Duodenal mucosa (tissue), 2 donors: Measurements from ENCODE around the gene BCAS1.

Experiments
- H3K27ac ChIP-seq: one replicate; pipeline ENCODE4 v1.7.0; 2013; ENCODE audit warnings: low read depth, low read length
- H3K27me3 ChIP-seq, 2 donors: one replicate each; pipeline ENCODE4 v1.7.0; 2013; ENCODE audit warnings: low read length in 2 of 2, control low read depth in 1 of 2; ENCODE audit not compliant: insufficient read depth in 2 of 2, control insufficient read depth in 1 of 2
- H3K36me3 ChIP-seq, 2 donors: one replicate each; pipeline ENCODE4 v1.7.0; 2013; ENCODE audit warnings: low read length in 2 of 2, control low read depth in 1 of 2; ENCODE audit not compliant: insufficient read depth in 2 of 2, control insufficient read depth in 1 of 2
- H3K4me1 ChIP-seq, 2 donors: one replicate each; pipeline ENCODE4 v1.7.0; 2013; ENCODE audit warnings: low read length in 2 of 2, control low read depth in 1 of 2; ENCODE audit not compliant: insufficient read depth in 2 of 2, control insufficient read depth in 1 of 2
- H3K4me3 ChIP-seq, 2 donors: one replicate each; pipeline ENCODE4 v1.7.0; 2013; ENCODE audit warnings: low read length in 2 of 2, low read depth in 1 of 2
- H3K9ac ChIP-seq, 2 donors: one replicate each; pipeline ENCODE4 v1.7.0; 2013; ENCODE audit warnings: low read length in 2 of 2, low read depth in 1 of 2
- H3K9me3 ChIP-seq, 2 donors: one replicate each; pipeline ENCODE4 v1.7.0; 2013; ENCODE audit warnings: low read length in 2 of 2, control low read depth in 1 of 2; ENCODE audit not compliant: control insufficient read depth in 1 of 2

The BCAS1 gene

DNA sequence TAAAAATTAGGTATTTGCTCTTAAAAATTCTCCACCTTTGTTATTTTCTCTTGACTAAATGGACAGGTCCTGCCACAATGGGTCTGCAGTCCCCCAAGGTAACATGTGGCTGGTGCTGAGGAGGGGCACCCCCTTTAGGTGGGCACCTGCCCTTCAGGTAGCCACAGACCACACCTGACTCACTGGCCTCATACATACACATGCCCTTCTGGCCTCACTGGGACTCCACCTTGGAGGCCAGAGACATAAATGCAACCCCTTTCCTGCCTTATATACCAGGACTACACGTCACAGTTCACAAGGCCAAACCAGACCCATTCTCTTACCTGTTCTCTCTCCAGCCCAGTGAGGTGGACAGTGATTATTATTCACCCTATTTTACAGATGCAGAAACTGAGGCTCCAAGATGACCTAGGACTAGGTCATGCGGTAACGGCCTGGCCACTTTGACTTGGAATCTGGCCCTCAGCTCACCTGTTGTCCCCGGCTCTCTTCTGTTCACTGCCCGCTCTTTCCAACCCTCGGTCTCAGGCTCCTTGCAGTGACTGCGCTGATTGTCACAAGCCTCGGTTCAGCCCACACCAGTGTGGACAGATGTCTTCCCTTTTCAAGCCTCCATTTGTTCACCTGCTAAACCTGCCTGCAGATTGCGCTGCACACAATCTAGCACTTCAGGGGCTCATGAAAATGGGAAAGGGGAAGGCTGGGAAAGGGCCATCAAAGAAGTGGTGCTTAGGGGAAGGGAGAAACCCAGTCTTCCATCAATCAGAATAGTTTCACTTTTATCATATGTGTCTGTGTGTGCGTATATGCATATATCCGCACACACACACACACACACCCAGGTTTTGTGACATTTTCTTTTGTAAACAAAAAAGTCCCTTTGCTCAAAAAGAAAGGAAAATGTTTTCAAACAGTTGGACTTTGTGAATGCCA is 121.7 kb downstream of the BCAS1 start:
- Histone ChIP-seq H3K4me1 (peaks cover 8 to 13% of the 10 kb centered on the region in 2 donors), H3K4me3 (no peak overlapping the region), H3K9me3 (no peaks in the 10 kb centered on the region), H3K27ac (no peak overlapping the region), H3K27me3 (no peaks in the 10 kb centered on the region), H3K36me3 (no peaks in the 10 kb centered on the region), H3K9ac (no peak overlapping the region)

DNA sequence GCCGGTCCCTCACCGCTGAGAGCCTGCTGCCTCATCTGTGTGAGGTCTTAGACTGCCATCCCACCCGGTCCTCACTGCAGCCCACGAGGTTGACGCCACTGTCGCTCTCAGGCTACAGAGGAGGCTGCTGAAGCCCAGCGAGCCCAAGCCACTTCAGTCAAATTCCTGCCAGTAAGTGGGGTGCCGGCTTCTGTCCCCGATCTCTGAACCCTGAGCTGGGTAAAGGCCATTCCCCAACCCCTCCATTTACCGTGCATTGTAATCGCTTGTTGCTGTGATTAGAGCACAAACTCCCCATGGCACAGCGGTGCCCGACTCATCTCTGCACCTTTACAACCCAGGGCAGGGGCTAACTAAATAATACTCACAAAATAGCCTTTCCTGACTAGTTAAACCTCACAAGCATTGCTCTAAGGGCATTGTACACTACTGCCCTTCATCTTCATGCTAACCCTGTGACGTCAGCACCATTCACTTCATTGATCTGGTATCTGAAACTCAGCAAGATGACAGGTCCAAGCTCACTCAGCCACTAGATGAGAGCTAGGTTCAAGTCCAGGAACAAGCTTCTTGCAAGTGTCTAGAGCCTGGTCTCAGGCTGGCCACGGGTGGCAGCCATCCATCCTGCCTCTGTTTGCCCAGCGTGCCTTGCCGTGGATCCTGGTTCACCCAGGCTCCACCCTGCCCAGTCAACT is 122.7 kb downstream of the BCAS1 start:
- H3K9ac ChIP-seq = no peak overlapping the region
- no peak overlapping the region for H3K27ac ChIP-seq
- peaks cover 12 to 13% of the 10 kb centered on the region in 2 donors for H3K4me1 ChIP-seq
- H3K4me3 ChIP-seq = no peak overlapping the region
- no peaks in the 10 kb centered on the region for H3K9me3 ChIP-seq
- H3K36me3 ChIP-seq = no peaks in the 10 kb centered on the region
- H3K27me3 ChIP-seq = no peaks in the 10 kb centered on the region

DNA sequence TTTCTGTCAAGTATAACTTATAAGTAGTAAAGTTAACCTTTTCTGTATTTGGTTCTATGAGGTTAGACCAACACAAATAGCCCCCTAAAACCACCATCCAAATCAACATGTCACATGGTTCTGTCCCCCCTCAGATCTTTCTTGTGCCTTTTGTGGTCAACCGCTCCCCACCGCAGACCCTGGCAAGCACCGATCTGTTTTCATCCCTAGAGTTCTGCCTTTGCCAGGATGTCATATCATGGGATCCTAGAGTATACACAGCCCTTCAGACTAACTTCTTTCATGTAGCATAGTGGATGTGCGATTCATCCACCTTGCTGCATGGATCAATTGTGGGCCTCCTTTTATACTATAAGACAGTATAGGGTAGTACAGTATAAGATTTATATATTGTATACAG is 124.3 kb downstream of the BCAS1 start:
- H3K27me3 ChIP-seq = no peaks in the 10 kb centered on the region
- no peak overlapping the region for H3K27ac ChIP-seq
- H3K4me1 ChIP-seq = peaks cover 19 to 21% of the 10 kb centered on the region in 2 donors
- H3K9me3 ChIP-seq = no peaks in the 10 kb centered on the region
- no peak overlapping the region for H3K9ac ChIP-seq
- no peak overlapping the region for H3K4me3 ChIP-seq
- no peaks in the 10 kb centered on the region for H3K36me3 ChIP-seq

DNA sequence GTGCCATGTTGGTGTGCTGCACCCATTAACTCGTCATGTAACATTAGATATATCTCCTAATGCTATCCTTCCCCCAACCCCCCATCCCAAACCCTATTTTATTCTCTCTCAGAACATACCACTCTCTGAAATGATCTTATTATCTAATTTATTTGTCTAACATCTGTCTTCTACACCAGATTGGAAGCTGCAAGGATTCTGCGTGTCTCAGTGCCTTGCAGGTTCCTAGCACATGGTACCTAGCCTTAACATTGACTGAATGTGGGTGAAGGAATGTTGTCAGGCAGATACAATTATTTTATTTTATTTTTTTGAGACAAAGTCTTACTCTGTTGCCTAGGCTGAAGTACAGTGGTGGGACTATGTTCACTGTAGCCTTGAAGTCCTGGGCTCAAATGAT is 124.9 kb downstream of the BCAS1 start:
- Histone ChIP-seq H3K27ac (no peak overlapping the region), H3K4me1 (peaks cover 25 to 26% of the 10 kb centered on the region in 2 donors), H3K36me3 (no peaks in the 10 kb centered on the region), H3K27me3 (no peaks in the 10 kb centered on the region), H3K4me3 (no peak overlapping the region), H3K9me3 (no peaks in the 10 kb centered on the region), H3K9ac (no peak overlapping the region)

DNA sequence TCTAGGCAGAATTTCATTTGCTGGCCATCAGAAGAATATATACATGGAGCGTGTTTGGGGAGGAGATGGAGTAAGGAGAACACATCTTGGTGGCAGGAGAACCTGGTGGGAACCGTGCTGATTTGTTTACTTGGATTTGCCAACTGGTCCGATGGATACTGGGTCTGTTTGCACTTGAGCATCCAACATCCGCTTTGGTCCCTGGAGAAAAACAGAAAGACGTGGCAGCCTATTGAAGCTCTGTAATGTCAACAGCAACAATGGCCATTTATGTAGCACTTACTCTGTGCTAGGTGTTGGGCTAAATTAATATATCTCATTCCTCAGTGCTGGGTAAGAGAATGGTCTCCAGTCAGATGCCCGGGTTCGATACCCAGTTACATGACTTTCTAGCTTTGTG is 125.6 kb downstream of the BCAS1 start:
- no peak overlapping the region for H3K4me3 ChIP-seq
- no peaks in the 10 kb centered on the region for H3K27me3 ChIP-seq
- H3K4me1 ChIP-seq = peaks cover 22 to 32% of the 10 kb centered on the region in 2 donors
- no peaks in the 10 kb centered on the region for H3K36me3 ChIP-seq
- no peak overlapping the region for H3K27ac ChIP-seq
- H3K9ac ChIP-seq = no peak overlapping the region
- no peaks in the 10 kb centered on the region for H3K9me3 ChIP-seq

DNA sequence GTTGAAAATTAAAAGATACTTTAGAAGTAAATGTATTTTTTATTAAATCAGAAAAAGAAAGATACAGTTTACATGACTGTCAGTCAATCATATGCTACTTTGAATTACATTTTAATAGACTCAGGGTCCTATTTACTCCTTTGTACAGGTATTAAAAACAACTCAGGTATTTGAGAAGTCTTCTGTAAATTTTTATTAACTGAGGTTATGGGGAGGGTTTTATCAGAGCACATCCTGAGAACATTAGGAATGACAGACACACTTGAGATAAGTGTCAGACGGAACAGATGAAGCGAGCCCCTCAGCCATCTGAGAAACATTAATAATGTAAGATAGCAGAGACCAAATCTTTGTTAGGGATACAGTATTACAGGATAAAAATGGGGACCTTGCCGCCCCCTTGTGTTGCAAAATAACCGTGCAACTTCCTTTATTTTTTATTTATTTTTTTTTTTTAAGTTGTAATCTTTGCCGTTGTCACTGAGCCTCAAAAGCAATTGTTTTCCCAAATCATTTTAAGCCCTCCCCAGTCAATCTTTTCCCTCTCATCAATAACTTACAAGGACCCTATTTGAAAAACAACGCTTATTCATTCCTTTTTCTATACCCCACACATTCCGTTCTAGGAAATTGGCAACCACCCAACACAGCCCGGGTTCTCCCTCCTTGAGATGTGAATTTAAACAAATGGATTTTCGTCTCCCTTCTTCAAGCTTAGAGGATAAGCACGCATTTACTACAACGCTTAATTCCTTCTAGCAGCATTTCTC is 126.7 kb downstream of the BCAS1 start:
- H3K27me3 ChIP-seq = no peaks in the 10 kb centered on the region
- H3K36me3 ChIP-seq = no peaks in the 10 kb centered on the region
- no peak overlapping the region for H3K9ac ChIP-seq
- H3K4me1 ChIP-seq = peaks cover 24 to 34% of the 10 kb centered on the region in 2 donors
- no peaks in the 10 kb centered on the region for H3K9me3 ChIP-seq
- no peak overlapping the region for H3K27ac ChIP-seq
- H3K4me3 ChIP-seq = peak overlapping the region in 1 of 2 donors; percentile 11

DNA sequence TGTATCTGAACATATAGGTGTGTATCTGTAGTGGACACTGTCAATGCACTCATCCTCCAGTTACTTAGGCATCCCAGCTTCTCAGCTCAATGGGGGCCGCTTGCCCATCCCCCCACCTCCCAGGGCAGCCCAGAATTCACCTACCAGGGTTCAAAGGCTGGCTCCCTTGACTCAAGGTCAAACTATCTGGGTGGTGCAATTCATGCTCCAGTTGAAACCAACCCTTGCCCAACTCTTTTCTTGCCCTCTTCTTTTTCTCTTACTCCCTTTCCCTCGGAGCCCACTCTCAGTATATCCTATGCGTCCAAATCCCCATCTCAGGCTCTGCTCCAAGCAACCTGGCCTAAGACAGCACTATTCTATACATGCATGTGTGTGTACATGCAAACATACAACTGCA is 127.4 kb downstream of the BCAS1 start:
- H3K36me3 ChIP-seq = no peaks in the 10 kb centered on the region

DNA sequence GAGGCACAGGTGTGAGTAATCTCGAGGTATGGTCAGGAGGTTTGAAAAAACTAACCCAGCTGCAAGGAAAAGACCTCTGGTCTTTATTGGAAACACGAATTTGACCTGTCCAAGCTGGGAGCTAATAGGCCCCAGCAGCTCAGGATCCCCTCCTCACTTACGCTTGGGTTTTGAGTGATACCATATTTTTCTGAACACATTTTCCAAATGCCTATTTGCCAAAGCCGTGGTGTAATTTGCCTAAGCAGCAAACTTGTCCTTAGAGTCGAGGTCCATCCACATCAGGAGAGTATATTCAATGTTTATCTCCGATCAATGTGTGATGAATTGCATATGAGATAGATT is 128.0 kb downstream of the BCAS1 start:
- H3K36me3 ChIP-seq = no peaks in the 10 kb centered on the region
- no peak overlapping the region for H3K27ac ChIP-seq
- no peak overlapping the region for H3K9ac ChIP-seq
- no peaks in the 10 kb centered on the region for H3K27me3 ChIP-seq
- H3K9me3 ChIP-seq = no peaks in the 10 kb centered on the region
- H3K4me1 ChIP-seq = peaks cover 23 to 31% of the 10 kb centered on the region in 2 donors
- no peak overlapping the region for H3K4me3 ChIP-seq

More for the DNA sequence above, 127.4 kb downstream of the BCAS1 start:
- Histone ChIP-seq H3K27ac (no peak overlapping the region), H3K4me1 (peaks cover 23 to 30% of the 10 kb centered on the region in 2 donors), H3K9ac (no peak overlapping the region), H3K9me3 (no peaks in the 10 kb centered on the region), H3K27me3 (no peaks in the 10 kb centered on the region), H3K4me3 (no peak overlapping the region)

DNA sequence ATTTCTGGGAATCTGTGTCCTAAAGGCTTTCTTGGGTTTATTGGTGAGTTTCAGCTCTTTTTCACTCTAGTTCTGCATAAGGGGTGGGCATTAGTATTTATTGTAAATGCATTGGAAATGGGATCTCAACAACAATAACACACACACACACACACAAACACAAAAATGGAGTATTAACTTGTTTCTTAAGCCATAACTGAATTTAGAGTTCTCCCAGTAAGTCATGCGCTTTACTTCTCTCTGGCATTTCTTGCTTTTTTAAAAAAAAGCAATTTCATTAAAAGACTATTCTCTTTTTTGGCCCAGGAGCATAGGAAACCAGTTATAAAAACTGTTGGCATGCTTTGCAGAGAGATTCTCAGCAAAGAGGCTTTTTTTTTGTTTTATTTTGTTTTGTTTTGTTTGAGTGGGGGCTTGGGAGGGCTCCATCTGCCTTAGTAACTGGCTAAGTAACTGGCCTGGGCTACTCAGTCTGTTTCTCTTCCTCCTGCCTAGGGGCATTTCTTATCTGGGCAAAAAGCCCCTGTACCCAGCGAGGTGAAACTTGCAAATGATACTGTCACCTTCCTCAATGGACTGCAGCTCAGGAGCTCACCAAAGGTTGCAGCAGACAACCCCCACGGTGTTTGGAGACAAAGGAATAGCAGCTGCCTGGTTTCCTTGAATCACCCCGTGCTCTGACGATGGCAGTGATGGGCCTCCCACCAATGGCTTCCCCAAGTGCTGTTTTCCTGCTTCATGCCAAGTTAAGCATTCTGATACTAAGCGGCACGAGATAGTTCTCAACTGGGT is 128.5 kb downstream of the BCAS1 start:
- H3K4me3 ChIP-seq = no peak overlapping the region
- H3K4me1 ChIP-seq = peaks cover 26 to 37% of the 10 kb centered on the region in 2 donors
- H3K27ac ChIP-seq = peak overlapping the region; percentile 26
- H3K27me3 ChIP-seq = no peaks in the 10 kb centered on the region
- H3K36me3 ChIP-seq = no peaks in the 10 kb centered on the region
- H3K9me3 ChIP-seq = no peaks in the 10 kb centered on the region
- no peak overlapping the region for H3K9ac ChIP-seq
